Measurements from ENCODE around the gene GRK6.
"Not testable (repeated sequence)": the region's sequence is repeated elsewhere in the genome, so short reads cannot be mapped to it uniquely, and the experiment has no call there.

GRK6 gene

GRCh38 chr5:177405312-177405711, 21.2 kb upstream of the GRK6 start:
- H3K4me3 Mint-ChIP-seq: peak overlapping the region; percentile 28

DNA sequence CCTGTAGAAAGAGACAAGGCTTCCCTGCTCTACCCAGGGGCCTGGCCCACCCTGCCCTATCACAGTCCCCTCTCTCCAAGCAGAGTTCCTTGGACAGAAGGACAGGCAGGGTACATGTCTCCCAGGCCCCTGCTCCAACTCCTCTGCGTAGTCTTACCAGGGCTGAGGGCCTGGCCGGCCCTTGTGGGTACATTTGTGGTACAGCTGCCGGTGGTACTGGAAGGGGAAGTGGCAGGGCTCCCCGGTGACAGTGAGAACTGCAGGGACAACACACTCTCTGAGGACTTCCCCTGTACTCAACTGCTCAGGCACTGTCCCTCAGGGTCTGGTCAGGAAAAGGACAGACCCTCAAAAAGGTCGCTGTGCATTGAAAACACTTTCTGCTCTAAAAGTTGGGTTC, 20.7 kb upstream of the GRK6 start:
- H3K4me3 Mint-ChIP-seq: no peak overlapping the region
- H3K4me1 Mint-ChIP-seq (ENCODE audit: low read depth): peaks cover 16% of the 10 kb centered on the region
- H3K27me3 Mint-ChIP-seq (ENCODE audit: low read depth): peaks cover 51% of the 10 kb centered on the region
- no peak overlapping the region for H3K27ac Mint-ChIP-seq
- no peaks in the 10 kb centered on the region for H3K36me3 Mint-ChIP-seq (ENCODE audit: low read depth)
- H3K9me3 Mint-ChIP-seq: no peaks in the 10 kb centered on the region

More at GRCh38 chr5:177405312-177405711, 21.2 kb upstream of the GRK6 start:
- H3K27me3 Mint-ChIP-seq (ENCODE audit: low read depth): peaks cover 51% of the 10 kb centered on the region
- no peaks in the 10 kb centered on the region for H3K9me3 Mint-ChIP-seq
- no peaks in the 10 kb centered on the region for H3K36me3 Mint-ChIP-seq (ENCODE audit: low read depth)
- H3K4me1 Mint-ChIP-seq (ENCODE audit: low read depth): peaks cover 11% of the 10 kb centered on the region
- no peak overlapping the region for H3K27ac Mint-ChIP-seq

DNA sequence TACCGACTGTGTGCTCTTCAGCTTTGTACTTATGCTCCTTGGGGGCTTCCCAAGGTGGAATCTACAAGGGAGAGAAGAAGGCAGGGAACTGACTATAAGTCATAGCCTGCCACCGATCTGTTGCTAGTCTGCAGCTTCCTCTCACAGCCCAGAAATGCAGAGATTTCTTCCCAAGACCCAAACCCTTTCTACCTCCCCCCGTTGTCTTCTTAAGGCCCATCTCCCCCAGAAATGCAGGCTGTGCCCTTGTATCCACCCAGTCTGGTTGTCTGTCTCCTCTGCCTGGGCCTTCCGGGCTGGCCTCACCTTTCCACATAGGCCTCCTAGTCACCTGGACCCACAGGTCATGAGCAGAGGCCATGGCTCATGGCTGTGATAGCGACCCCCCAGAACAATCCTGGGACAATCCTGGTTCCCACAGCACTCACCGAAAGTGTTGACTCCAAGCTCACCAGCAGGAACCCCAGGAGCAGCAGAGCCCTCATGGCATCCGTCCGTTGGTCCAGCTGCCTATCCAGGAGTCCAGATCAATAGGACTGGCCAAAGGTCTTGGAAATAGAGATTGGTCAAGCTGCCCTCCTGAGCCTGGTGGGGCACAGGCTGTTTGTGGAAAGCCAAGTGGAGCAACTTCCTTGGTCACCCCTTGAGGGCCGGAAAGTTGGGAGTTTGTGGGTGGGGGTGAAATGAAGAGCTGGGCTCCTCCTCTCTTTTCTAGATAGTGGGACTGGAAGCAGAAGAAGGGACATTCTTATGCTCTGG, 17.3 kb upstream of the GRK6 start, which contains the start of gene F12:
F12 (minus strand) TSS at position 522 of the 759 bp plus-strand sequence; CDS start at position 485, 37 bp downstream.
- Mint-ChIP-seq H3K27ac (no peak within 1 kb of the TSS), H3K4me3 (no peak within 1 kb of the TSS), H3K4me1 (ENCODE audit: low read depth) (peaks cover 11% of the 10 kb centered on the region), H3K9me3 (no peaks in the 10 kb centered on the region), H3K27me3 (ENCODE audit: low read depth) (peaks cover 28% of the 10 kb centered on the region), H3K36me3 (ENCODE audit: low read depth) (no peaks in the 10 kb centered on the region)

GRCh38 chr5:177410575-177410974, 15.9 kb upstream of the GRK6 start:
- H3K9me3 Mint-ChIP-seq: no peaks in the 10 kb centered on the region
- H3K27ac Mint-ChIP-seq: no peak overlapping the region
- peaks cover 19% of the 10 kb centered on the region for H3K27me3 Mint-ChIP-seq (ENCODE audit: low read depth)
- no peaks in the 10 kb centered on the region for H3K36me3 Mint-ChIP-seq (ENCODE audit: low read depth)
- no peak overlapping the region for H3K4me3 Mint-ChIP-seq
- peaks cover 14% of the 10 kb centered on the region for H3K4me1 Mint-ChIP-seq (ENCODE audit: low read depth)

DNA sequence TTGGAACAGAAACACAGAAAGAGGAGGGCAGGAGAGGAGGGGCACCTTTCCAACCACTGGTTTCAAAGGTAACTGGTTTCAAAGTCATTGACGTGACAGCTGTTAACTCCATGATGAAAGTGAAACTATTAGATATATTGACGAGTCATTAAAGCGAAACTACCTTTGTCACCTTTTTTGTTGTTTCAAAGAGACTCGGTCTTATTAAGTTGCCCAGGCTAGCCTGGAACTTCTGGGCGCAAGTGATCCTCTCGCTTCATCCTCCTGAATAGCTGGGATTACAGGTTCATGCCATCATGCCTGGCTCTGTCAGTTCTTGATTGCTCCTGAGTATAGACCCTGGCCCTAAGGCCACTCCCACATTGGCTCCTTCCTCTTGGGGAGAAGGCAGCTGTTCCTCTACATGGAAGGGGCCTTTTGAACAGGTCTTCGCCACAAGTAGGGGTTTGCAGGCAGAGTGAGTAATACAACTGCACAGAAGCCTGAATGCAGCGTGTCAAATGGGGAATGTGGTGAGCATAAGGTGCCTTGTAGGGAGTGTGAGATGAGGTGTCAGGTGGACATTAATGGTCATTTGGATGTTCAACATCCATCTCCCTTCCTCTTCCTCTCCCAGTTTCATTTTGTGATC, 13.8 kb upstream of the GRK6 start:
- Mint-ChIP-seq H3K27ac (no peak overlapping the region), H3K27me3 (ENCODE audit: low read depth) (peaks cover 1% of the 10 kb centered on the region), H3K36me3 (ENCODE audit: low read depth) (no peaks in the 10 kb centered on the region), H3K4me3 (no peak overlapping the region), H3K4me1 (ENCODE audit: low read depth) (peaks cover 14% of the 10 kb centered on the region), H3K9me3 (no peaks in the 10 kb centered on the region)

DNA sequence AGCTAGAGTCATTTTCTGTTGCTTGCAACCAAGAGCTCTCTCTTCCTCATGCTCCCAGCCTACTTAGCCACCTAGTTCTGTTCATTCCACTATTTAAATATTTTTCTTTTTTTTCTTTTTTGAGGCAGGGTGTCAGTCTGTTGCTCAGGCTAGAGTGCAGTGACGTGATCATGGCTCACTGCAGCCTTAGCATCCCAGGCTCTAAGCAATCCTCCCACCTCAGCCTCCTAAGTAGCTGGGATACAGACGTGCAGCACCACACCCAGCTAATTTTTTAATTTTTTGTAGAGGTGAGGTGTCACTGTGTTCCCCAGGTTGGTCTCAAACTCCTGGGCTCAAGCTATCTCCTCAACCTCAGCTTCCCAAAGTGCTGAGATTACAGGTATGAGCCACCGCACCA, 12.0 kb upstream of the GRK6 start:
- Mint-ChIP-seq H3K36me3 (ENCODE audit: low read depth) (no peaks in the 10 kb centered on the region), H3K4me3 (no peak overlapping the region), H3K27ac (no peak overlapping the region), H3K9me3 (no peaks in the 10 kb centered on the region), H3K27me3 (ENCODE audit: low read depth) (no peaks in the 10 kb centered on the region), H3K4me1 (ENCODE audit: low read depth) (peaks cover 14% of the 10 kb centered on the region)

DNA sequence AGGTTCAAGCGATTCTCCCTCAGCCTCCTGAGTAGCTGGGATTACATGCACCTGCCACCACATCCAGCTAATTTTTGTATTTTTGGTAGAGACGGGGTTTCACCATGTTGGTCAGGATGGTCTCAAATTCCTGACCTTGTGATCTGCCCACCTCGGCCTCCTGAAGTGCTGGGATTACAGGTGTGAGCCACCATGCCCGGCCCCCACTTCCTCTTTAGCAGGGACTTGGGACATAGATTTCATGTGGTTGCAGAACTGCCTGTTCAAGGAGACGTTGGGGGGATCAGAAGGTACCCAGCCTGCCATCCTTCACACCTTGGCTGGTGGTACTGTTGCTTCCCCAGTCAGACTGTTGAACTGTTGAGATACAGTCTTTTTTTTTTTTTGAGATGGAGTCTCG, 9.4 kb upstream of the GRK6 start:
- H3K9me3 Mint-ChIP-seq; H3K4me1 Mint-ChIP-seq (ENCODE audit: low read depth); H3K27me3 Mint-ChIP-seq (ENCODE audit: low read depth); H3K27ac Mint-ChIP-seq; H3K4me3 Mint-ChIP-seq; H3K36me3 Mint-ChIP-seq (ENCODE audit: low read depth): not testable (repeated sequence)

- Mint-ChIP-seq H3K9me3 (no peaks in the 10 kb centered on the region), H3K36me3 (ENCODE audit: low read depth) (no peaks in the 10 kb centered on the region), H3K27me3 (ENCODE audit: low read depth) (no peaks in the 10 kb centered on the region), H3K27ac (no peak overlapping the region), H3K4me3 (no peak overlapping the region), H3K4me1 (ENCODE audit: low read depth) (peaks cover 4% of the 10 kb centered on the region)
Observed at GRCh38 chr5:177419046-177419445, 7.4 kb upstream of the GRK6 start.

- H3K4me1 Mint-ChIP-seq (ENCODE audit: low read depth); H3K9me3 Mint-ChIP-seq; H3K27me3 Mint-ChIP-seq (ENCODE audit: low read depth); H3K36me3 Mint-ChIP-seq (ENCODE audit: low read depth); H3K27ac Mint-ChIP-seq; H3K4me3 Mint-ChIP-seq: not testable (repeated sequence)
Observed at GRCh38 chr5:177420472-177420871, 6.0 kb upstream of the GRK6 start.

DNA sequence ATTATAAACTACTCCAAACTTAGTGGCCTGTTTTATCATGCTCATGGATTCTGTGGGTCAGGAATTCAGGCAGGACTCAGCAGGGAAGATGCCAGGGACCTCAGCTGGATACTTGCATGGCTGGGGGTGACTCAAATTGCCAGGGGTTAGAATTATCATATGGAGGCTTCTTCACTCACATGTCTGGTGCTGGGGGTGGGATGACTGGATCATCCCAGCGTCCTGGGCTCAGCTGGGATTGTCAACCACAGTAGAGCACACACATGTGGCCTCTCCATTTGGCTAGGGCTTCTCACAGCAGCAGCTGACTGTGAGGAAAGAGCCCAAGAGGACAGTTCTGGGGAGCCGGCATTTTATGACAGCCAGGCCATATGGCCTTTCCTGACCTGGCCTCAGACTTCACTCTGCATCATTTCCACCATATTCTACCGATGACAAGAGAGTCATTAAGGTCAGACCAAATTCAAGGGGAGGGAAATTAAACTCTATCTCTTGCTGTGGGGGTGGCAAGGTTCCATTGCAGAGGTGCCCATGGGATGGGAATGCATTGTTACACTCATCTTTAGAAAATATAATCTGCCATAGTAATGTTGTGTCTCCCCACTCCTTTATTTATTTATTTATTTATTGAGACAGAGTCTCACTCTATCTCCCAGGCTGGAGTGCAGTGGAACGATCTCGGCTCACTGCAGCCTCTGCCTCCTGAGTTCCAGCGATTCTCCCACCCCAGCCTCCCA, 5.2 kb upstream of the GRK6 start:
- Mint-ChIP-seq H3K27me3 (ENCODE audit: low read depth) (no peaks in the 10 kb centered on the region), H3K9me3 (no peaks in the 10 kb centered on the region), H3K36me3 (ENCODE audit: low read depth) (no peaks in the 10 kb centered on the region), H3K4me1 (ENCODE audit: low read depth) (peaks cover 9% of the 10 kb centered on the region), H3K27ac (no peak overlapping the region), H3K4me3 (no peak overlapping the region)

DNA sequence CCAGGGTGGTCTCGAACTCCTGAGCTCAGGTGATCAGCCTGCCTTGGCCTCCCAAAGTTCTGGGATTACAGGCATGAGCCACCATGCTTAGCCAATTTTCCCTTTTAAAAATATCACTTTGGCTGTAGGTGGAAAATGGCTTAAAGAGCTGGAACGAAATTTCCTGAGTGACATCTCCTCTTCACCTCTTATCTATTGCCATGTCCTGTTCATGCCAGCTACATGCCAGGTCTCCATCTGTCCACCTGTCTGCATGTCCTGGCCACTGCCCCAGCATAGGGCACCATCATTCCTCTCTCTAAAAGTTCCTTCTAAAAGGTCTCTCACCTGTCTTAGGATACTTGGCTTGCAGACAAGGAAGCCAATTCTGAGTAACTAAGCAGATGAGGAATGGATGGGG, 2.8 kb upstream of the GRK6 start:
- Mint-ChIP-seq H3K9me3 (no peaks in the 10 kb centered on the region), H3K27me3 (ENCODE audit: low read depth) (no peaks in the 10 kb centered on the region), H3K4me1 (ENCODE audit: low read depth) (peaks cover 14% of the 10 kb centered on the region), H3K4me3 (no peak overlapping the region), H3K27ac (no peak overlapping the region), H3K36me3 (ENCODE audit: low read depth) (peaks cover 4% of the 10 kb centered on the region)

GRCh38 chr5:177425196-177425800, 1.2 kb upstream of the GRK6 start:
- Mint-ChIP-seq H3K4me1 (ENCODE audit: low read depth) (peaks cover 30% of the 10 kb centered on the region), H3K9me3 (no peaks in the 10 kb centered on the region), H3K36me3 (ENCODE audit: low read depth) (peaks cover 15% of the 10 kb centered on the region), H3K27me3 (ENCODE audit: low read depth) (no peaks in the 10 kb centered on the region), H3K4me3 (peak overlapping the region; percentile 88), H3K27ac (peak overlapping the region; percentile 90)

DNA sequence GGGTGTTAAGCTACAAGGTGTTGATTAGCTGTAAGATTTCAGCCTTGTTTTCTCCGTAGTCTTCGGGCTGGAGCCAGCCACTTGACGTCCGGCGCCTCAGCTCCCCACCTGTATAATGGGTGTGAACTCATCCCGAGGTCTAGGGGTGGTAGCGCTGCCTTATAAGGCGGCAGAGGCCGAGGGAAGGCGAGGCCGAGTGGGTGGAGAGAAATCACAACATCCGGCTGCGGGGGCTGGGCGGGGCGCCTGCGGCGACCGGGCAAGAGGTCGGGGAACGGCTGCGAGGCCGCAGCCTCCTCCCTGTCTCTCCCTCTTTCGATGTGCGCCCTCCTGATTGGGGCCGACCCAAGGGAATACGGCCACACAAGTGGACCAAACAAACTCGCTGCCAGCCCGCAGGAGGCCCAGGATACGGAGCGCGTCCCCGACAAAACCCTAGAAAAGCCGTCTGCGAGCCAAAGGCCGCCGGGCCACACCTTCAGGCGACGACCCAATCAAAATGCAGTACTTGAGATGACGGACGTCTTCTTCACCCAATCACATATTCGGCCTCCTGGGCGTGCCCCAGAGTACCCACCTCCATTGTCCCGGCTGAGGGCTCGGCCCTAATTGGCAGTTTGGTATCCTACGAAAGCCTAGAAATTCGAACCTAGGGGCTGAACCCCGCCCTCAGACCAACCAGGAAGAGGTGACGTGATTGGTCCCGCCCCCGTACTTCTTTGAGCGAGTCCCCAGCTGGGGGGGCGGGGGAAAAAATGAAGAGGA, 493 bp upstream of the GRK6 start:
- peaks cover 37% of the 10 kb centered on the region for H3K4me1 Mint-ChIP-seq (ENCODE audit: low read depth)
- H3K27me3 Mint-ChIP-seq (ENCODE audit: low read depth): no peaks in the 10 kb centered on the region
- peak overlapping the region; percentile 90 for H3K27ac Mint-ChIP-seq
- H3K4me3 Mint-ChIP-seq: peak overlapping the region; percentile 88
- no peaks in the 10 kb centered on the region for H3K9me3 Mint-ChIP-seq
- H3K36me3 Mint-ChIP-seq (ENCODE audit: low read depth): peaks cover 21% of the 10 kb centered on the region

DNA sequence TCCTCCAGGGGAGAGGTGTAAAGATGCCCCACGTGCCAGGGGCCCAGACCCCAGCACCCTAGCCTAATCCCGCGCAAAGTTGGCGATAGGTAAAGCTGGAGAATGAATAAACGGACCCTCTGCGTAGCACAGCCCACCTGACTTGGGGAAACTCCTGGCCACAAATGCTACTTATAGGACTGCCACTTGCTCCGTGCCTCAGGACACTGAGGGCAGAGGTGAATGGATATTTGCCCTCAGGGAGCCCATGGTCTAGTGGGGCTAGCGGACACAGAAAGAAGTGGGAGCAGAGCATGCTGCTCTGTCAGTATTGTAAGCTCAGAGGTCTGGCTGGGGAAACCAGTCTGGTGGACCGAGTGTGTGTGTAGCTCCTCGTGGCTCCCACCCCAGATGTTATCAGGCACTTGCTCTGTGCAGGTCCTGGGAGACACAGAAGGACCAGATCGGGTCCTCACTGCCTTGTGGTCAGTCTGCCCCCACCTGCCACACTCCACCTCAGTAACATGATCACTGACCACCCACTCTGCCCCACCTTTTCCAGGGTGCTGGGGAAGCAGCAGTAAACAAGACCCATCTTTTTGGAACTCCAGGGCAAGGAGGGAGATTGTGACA, 841 bp downstream of the GRK6 start:
- peaks cover 28% of the 10 kb centered on the region for H3K36me3 Mint-ChIP-seq (ENCODE audit: low read depth)
- no peaks in the 10 kb centered on the region for H3K9me3 Mint-ChIP-seq
- H3K27me3 Mint-ChIP-seq (ENCODE audit: low read depth): no peaks in the 10 kb centered on the region
- peak overlapping the region; percentile 95 for H3K27ac Mint-ChIP-seq
- H3K4me1 Mint-ChIP-seq (ENCODE audit: low read depth): peaks cover 47% of the 10 kb centered on the region
- peak overlapping the region; percentile 91 for H3K4me3 Mint-ChIP-seq

Data from T-helper 1 cell treated with Interleukin-12 subunit alpha and Interleukin-12 subunit beta and Interleukin-4 antibody, amounts not matched to agents 30 μg/mL and 1 μg/mL, for 36 hours (primary cell).